ENCODE data around the gene WNT1.

WNT1 gene

DNA sequence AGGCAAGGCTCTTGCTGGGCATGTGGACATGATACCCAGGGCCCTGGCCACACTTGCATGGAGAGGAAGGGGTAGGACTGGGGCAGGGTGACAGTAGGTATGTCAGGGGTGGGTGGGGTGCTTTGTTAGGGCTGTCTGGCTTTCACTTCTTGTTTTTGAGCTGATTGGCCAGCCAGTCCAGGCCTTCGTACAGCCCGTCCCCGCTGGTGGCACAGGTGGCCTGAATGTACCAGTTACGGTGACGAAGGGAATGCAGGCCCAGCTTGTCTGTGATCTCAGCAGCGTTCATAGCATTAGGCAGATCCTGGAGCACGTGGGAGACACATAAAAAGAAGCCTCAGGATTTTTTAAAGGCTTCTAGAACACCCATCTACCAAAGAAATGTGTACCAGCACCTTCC is 39.3 kb upstream of the WNT1 start:
- Histone ChIP-seq H3K9me3 (ENCODE audit: insufficient read depth, low read length) (no peaks in the 10 kb centered on the region), H3K4me1 (ENCODE audit: low read length) (no peaks in the 10 kb centered on the region), H3K79me2 (ENCODE audit: low read length) (peaks cover 8% of the 10 kb centered on the region), H3K27ac (ENCODE audit: low read length) (no peak overlapping the region), H3K4me2 (ENCODE audit: low read length) (no peak overlapping the region), H2AFZ (ENCODE audit: low read depth, low read length) (no peak overlapping the region), H3K36me3 (replicated peaks; ENCODE audit: low read depth, low read length) (peaks cover 20% of the 10 kb centered on the region), H3K27me3 (ENCODE audit: low read depth, low read length) (no peaks in the 10 kb centered on the region), H3K9ac (ENCODE audit: low read length) (no peak overlapping the region), H3K4me3 (ENCODE audit: low read length) (no peak overlapping the region), H4K20me1 (ENCODE audit: insufficient read depth, low read length) (peaks cover 27% of the 10 kb centered on the region)
- TF ChIP-seq EZH2phosphoT487 (IDR thresholded peaks at IDR 0.05; ENCODE audit: low read depth) = no peak
- TF ChIP-seq, protein P1, sequence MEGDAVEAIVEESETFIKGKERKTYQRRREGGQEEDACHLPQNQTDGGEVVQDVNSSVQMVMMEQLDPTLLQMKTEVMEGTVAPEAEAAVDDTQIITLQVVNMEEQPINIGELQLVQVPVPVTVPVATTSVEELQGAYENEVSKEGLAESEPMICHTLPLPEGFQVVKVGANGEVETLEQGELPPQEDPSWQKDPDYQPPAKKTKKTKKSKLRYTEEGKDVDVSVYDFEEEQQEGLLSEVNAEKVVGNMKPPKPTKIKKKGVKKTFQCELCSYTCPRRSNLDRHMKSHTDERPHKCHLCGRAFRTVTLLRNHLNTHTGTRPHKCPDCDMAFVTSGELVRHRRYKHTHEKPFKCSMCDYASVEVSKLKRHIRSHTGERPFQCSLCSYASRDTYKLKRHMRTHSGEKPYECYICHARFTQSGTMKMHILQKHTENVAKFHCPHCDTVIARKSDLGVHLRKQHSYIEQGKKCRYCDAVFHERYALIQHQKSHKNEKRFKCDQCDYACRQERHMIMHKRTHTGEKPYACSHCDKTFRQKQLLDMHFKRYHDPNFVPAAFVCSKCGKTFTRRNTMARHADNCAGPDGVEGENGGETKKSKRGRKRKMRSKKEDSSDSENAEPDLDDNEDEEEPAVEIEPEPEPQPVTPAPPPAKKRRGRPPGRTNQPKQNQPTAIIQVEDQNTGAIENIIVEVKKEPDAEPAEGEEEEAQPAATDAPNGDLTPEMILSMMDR (IDR thresholded peaks at IDR 0.05; ENCODE audit: low read depth, low read length) = no peak

DNA sequence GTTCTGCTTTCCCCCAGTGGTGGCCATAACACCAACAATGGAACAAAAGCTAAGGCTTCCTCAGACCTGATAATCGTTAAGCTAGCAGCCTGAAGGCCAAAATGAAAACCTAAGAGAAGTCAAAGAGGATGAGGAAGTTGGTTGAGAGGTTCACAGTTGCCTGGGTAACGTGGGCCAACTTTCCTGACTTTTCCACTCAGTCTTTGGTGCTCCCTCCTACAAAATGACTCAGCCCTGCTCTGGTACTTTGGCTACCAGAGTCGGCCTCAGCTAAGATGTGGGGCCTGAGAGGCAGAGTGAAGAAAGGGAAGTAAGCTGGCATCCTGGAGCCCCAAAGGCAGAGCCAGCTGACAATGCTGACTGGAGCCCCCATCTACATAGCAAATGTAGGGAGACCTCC is 37.9 kb upstream of the WNT1 start:
- Histone ChIP-seq H3K9ac (ENCODE audit: low read length) (no peak overlapping the region), H3K79me2 (ENCODE audit: low read length) (peaks cover 16% of the 10 kb centered on the region), H3K27me3 (ENCODE audit: low read depth, low read length) (no peaks in the 10 kb centered on the region), H2AFZ (ENCODE audit: low read depth, low read length) (no peak overlapping the region), H3K27ac (ENCODE audit: low read length) (no peak overlapping the region), H4K20me1 (ENCODE audit: insufficient read depth, low read length) (peaks cover 22% of the 10 kb centered on the region), H3K9me3 (ENCODE audit: insufficient read depth, low read length) (no peaks in the 10 kb centered on the region), H3K4me2 (ENCODE audit: low read length) (no peak overlapping the region), H3K36me3 (replicated peaks; ENCODE audit: low read depth, low read length) (peaks cover 17% of the 10 kb centered on the region), H3K4me3 (ENCODE audit: low read length) (no peak overlapping the region), H3K4me1 (ENCODE audit: low read length) (no peaks in the 10 kb centered on the region)
- TF ChIP-seq, protein P1 (IDR thresholded peaks at IDR 0.05; ENCODE audit: low read depth, low read length) = no peak
- TF ChIP-seq EZH2phosphoT487 (IDR thresholded peaks at IDR 0.05; ENCODE audit: low read depth) = no peak

DNA sequence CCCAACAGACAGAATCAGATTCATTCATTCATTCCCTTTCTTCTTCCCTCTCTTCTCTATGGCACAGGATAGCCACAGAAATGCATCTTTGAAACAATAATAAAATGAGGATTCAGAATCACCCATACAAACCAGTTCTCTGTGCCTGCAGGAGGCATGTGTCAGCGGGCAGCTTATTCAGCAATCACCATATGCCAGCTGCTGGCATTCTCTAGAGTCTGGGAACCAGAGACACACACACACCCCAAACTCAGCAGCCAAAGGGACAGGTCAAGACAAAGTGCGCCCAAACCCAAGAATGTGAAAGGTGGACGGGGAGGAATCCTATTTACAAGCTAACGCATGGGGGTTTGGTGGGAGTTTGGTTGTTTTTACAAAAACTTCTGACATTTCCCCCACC is 34.9 kb upstream of the WNT1 start:
- H3K36me3 ChIP-seq (replicated peaks; ENCODE audit: low read depth, low read length) = peaks cover 9% of the 10 kb centered on the region
- H3K79me2 ChIP-seq (ENCODE audit: low read length) = peaks cover 24% of the 10 kb centered on the region
- H3K27me3 ChIP-seq (ENCODE audit: low read depth, low read length) = no peaks in the 10 kb centered on the region
- H3K9ac ChIP-seq (ENCODE audit: low read length) = no peak overlapping the region
- TF ChIP-seq, protein P1 (IDR thresholded peaks at IDR 0.05; ENCODE audit: low read depth, low read length) = no peak
- TF ChIP-seq EZH2phosphoT487 (IDR thresholded peaks at IDR 0.05; ENCODE audit: low read depth) = no peak
- H3K4me1 ChIP-seq (ENCODE audit: low read length) = no peaks in the 10 kb centered on the region
- peaks cover 23% of the 10 kb centered on the region for H4K20me1 ChIP-seq (ENCODE audit: insufficient read depth, low read length)
- no peak overlapping the region for H3K4me2 ChIP-seq (ENCODE audit: low read length)
- no peak overlapping the region for H3K27ac ChIP-seq (ENCODE audit: low read length)
- H2AFZ ChIP-seq (ENCODE audit: low read depth, low read length) = no peak overlapping the region
- no peak overlapping the region for H3K4me3 ChIP-seq (ENCODE audit: low read length)
- no peaks in the 10 kb centered on the region for H3K9me3 ChIP-seq (ENCODE audit: insufficient read depth, low read length)

DNA sequence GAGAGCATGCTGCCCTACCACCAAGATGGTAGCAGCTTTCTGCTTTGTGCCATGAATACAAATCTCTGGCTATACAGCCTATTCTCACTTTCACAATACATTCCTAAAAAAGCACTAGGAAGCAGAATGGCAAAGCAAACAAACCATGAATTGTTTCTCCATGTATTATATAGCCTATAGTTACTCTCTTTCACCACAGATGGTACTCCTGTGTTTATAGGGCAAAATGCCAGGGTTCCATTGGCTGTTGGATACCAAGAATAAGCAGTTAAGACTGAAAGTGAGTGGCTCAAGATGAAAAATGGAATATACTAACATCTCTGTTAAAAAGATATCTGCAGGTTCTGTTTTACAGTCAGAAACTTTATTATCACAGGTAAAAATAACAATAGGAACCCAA is 31.9 kb upstream of the WNT1 start:
- Histone ChIP-seq H2AFZ (ENCODE audit: low read depth, low read length) (no peak overlapping the region), H3K4me3 (ENCODE audit: low read length) (no peak overlapping the region), H3K79me2 (ENCODE audit: low read length) (peaks cover 28% of the 10 kb centered on the region), H3K36me3 (replicated peaks; ENCODE audit: low read depth, low read length) (peaks cover 2% of the 10 kb centered on the region), H4K20me1 (ENCODE audit: insufficient read depth, low read length) (peaks cover 17% of the 10 kb centered on the region), H3K4me1 (ENCODE audit: low read length) (no peaks in the 10 kb centered on the region), H3K27me3 (ENCODE audit: low read depth, low read length) (no peaks in the 10 kb centered on the region), H3K9me3 (ENCODE audit: insufficient read depth, low read length) (no peaks in the 10 kb centered on the region), H3K27ac (ENCODE audit: low read length) (no peak overlapping the region), H3K9ac (ENCODE audit: low read length) (no peak overlapping the region), H3K4me2 (ENCODE audit: low read length) (no peak overlapping the region)
- TF ChIP-seq, protein P1 (IDR thresholded peaks at IDR 0.05; ENCODE audit: low read depth, low read length) = no peak
- no peak for TF ChIP-seq EZH2phosphoT487 (IDR thresholded peaks at IDR 0.05; ENCODE audit: low read depth)

Measured in OCI-LY3 (cell line).